Hepatocyte (in vitro differentiated cells): Measurements from ENCODE around the gene SULT2A1. TPM values are rescaled to one million over a fixed set of nuclear protein-coding genes. Genes with fewer than 3 reads are reported as not detected.
"Not testable (repeated sequence)": the region's sequence is repeated elsewhere in the genome, so short reads cannot be mapped to it uniquely, and the experiment has no call there.

Experiments
- DNase-seq: peaks from one replicate; pipeline ENCODE4 v3.0.0-alpha.2; 2016; ENCODE audit warnings: low spot score
- H2AFZ ChIP-seq: fragments of 200-600 bp; sonication (generic); 2 replicates; pipeline ENCODE4 v1.6.0; 2016; ENCODE audit warnings: antibody characterized with exemption, mild to moderate bottlenecking
- H3K27ac ChIP-seq: fragments of 200-600 bp; sonication (generic); 2 replicates; pipeline ENCODE4 v1.5.1; 2016; ENCODE audit warnings: mild to moderate bottlenecking
- H3K27me3 ChIP-seq: fragments of 200-600 bp; sonication (generic); 2 replicates; pipeline ENCODE4 v1.6.1; 2016
- H3K36me3 ChIP-seq: fragments of 200-600 bp; sonication (generic); replicated peaks from 2 replicates; pipeline ENCODE4 v1.5.1; 2016; ENCODE audit warnings: low read depth; ENCODE audit not compliant: insufficient read depth
- H3K4me1 ChIP-seq: fragments of 200-600 bp; sonication (generic); 2 replicates; pipeline ENCODE4 v1.5.1; 2016; ENCODE audit warnings: mild to moderate bottlenecking, moderate library complexity; ENCODE audit not compliant: insufficient read depth
- H3K4me2 ChIP-seq: fragments of 200-600 bp; sonication (generic); 2 replicates; pipeline ENCODE4 v1.6.0; 2016
- H3K4me3 ChIP-seq: fragments of 200-600 bp; sonication (generic); 2 replicates; pipeline ENCODE4 v1.5.1; 2016; ENCODE audit warnings: mild to moderate bottlenecking
- H3K79me2 ChIP-seq: fragments of 200-600 bp; sonication (generic); 2 replicates; pipeline ENCODE4 v1.6.0; 2017; ENCODE audit warnings: mild to moderate bottlenecking
- H3K9me2 ChIP-seq: fragments of 200-600 bp; sonication (generic); replicated peaks from 2 replicates; pipeline ENCODE4 v1.6.0; 2017; ENCODE audit warnings: mild to moderate bottlenecking; ENCODE audit not compliant: insufficient read depth
- H3K9me3 ChIP-seq: fragments of 200-600 bp; sonication (generic); 2 replicates; pipeline ENCODE4 v1.5.1; 2016; ENCODE audit warnings: low read depth, mild to moderate bottlenecking
- H4K20me1 ChIP-seq: fragments of 200-600 bp; sonication (generic); 2 replicates; pipeline ENCODE4 v1.6.0; 2016; ENCODE audit warnings: mild to moderate bottlenecking; ENCODE audit not compliant: insufficient read depth, poor library complexity, severe bottlenecking
- EZH2 ChIP-seq: fragments of 200-600 bp; sonication (generic); IDR thresholded peaks from 2 replicates; pipeline ENCODE4 v1.6.1; 2016; ENCODE audit warnings: antibody characterized with exemption, mild to moderate bottlenecking, borderline replicate concordance
- EZH2phosphoT487 ChIP-seq: fragments of 200-600 bp; sonication (generic); IDR thresholded peaks from one replicate; pipeline ENCODE4 v1.6.1; 2018; ENCODE audit warnings: antibody characterized with exemption, mild to moderate bottlenecking, low read depth, moderate library complexity; ENCODE audit not compliant: unreplicated experiment, severe bottlenecking
- WGBS: methylation state at CpG from one replicate; pipeline ENCODE4 v1.1.6; 2016; ENCODE audit warnings: low lambda C conversion rate; ENCODE audit errors: missing lambda C conversion rate; 5-methylcytosine and 5-hydroxymethylcytosine counted together
- polyA plus RNA-seq: library from polyadenylated mRNA; unstranded; fragments of >200 nt; fragmentation: Nextera tagmentation; extraction: Ambion mirVana; gene quantifications from 2 replicates; pipeline ENCODE4 v1.2.1, GENCODE V29; 2016
- total RNA-seq: library from RNA; depleted of rRNA; stranded (reverse); fragments of >200 nt; gene quantifications from 2 replicates; pipeline ENCODE4 v1.2.3, GENCODE V29; 2014
- TF ChIP-seq, protein P1 (sequence below): fragments of 200-600 bp; sonication (generic); IDR thresholded peaks from 2 replicates; pipeline ENCODE4 v1.5.1; 2016; ENCODE audit warnings: antibody characterized with exemption, mild to moderate bottlenecking; ENCODE audit not compliant: poor library complexity

The SULT2A1 gene
- total and polyA plus RNA-seq, 2 experiments from 2014 or later = 120 to 188 TPM

- no peaks in the 10 kb centered on the region for H3K9me3 ChIP-seq
- no peaks in the 10 kb centered on the region for H3K27me3 ChIP-seq
- H3K36me3 ChIP-seq = no peaks in the 10 kb centered on the region
- no peak overlapping the region for H3K4me3 ChIP-seq
- H3K27ac ChIP-seq = no peak overlapping the region
- no peak for TF ChIP-seq EZH2phosphoT487
- TF ChIP-seq EZH2 = no peak
- TF ChIP-seq, protein P1, sequence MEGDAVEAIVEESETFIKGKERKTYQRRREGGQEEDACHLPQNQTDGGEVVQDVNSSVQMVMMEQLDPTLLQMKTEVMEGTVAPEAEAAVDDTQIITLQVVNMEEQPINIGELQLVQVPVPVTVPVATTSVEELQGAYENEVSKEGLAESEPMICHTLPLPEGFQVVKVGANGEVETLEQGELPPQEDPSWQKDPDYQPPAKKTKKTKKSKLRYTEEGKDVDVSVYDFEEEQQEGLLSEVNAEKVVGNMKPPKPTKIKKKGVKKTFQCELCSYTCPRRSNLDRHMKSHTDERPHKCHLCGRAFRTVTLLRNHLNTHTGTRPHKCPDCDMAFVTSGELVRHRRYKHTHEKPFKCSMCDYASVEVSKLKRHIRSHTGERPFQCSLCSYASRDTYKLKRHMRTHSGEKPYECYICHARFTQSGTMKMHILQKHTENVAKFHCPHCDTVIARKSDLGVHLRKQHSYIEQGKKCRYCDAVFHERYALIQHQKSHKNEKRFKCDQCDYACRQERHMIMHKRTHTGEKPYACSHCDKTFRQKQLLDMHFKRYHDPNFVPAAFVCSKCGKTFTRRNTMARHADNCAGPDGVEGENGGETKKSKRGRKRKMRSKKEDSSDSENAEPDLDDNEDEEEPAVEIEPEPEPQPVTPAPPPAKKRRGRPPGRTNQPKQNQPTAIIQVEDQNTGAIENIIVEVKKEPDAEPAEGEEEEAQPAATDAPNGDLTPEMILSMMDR = no peak
- no peak overlapping the region for H2AFZ ChIP-seq
- H3K4me1 ChIP-seq = no peaks in the 10 kb centered on the region
- no peaks in the 10 kb centered on the region for H4K20me1 ChIP-seq
- H3K79me2 ChIP-seq = no peaks in the 10 kb centered on the region
- 95% methylated on average over 30 of the region's 34 CpGs for whole genome bisulfite sequencing
- H3K9me2 ChIP-seq = no peaks in the 10 kb centered on the region
- no peak for DNase-seq
- H3K4me2 ChIP-seq = no peak overlapping the region
Observed at GRCh38 chr19:47860602-47861297, 25.4 kb downstream of the SULT2A1 start.

DNA sequence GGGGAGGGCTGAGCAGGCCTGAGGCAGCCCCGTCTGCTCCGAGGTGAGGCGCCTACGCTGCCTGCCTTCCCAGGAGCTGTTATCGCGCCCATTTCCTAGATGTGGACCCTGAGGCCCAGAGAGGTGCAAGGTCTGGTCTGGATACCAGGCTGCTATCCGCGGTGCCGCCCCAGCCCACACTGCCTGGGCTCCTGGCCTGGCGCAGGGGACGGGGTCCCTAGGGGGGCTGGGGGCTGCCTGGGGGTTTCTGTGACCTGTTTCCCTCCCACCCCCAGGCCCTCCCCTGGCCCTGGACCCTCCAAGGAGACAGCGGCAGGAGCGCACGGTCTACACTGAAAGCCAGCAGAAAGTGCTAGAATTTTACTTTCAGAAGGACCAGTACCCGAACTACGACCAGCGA is 26.3 kb downstream of the SULT2A1 start:
- H3K79me2 ChIP-seq, H3K27me3 ChIP-seq, H3K27ac ChIP-seq, H3K9me2 ChIP-seq, H2AFZ ChIP-seq, H3K36me3 ChIP-seq, H3K9me3 ChIP-seq, DNase-seq, H4K20me1 ChIP-seq, H3K4me2 ChIP-seq, H3K4me1 ChIP-seq, H3K4me3 ChIP-seq: not testable (repeated sequence)
- no CpG with 5 or more reads among the region's 17 CpGs for WGBS

- 87% methylated on average over 7 of the region's 9 CpGs for WGBS
- not testable (repeated sequence) for H4K20me1 ChIP-seq, H3K4me3 ChIP-seq, H3K4me2 ChIP-seq, H3K9me3 ChIP-seq, H3K79me2 ChIP-seq, H3K27ac ChIP-seq, H3K9me2 ChIP-seq, H3K36me3 ChIP-seq, H3K4me1 ChIP-seq, H2AFZ ChIP-seq, DNase-seq, H3K27me3 ChIP-seq
Observed at GRCh38 chr19:47858646-47859285, 27.3 kb downstream of the SULT2A1 start, which contains the start of gene TPRX2. TPRX2 (plus strand) TSS chr19:47859235; CDS start chr19:47859247, 12 bp downstream.

- not testable (repeated sequence) for H3K9me3 ChIP-seq, H3K27me3 ChIP-seq, H3K4me1 ChIP-seq, H3K4me2 ChIP-seq, H3K79me2 ChIP-seq, H3K4me3 ChIP-seq, H3K9me2 ChIP-seq, H3K36me3 ChIP-seq, H3K27ac ChIP-seq, H4K20me1 ChIP-seq, DNase-seq, H2AFZ ChIP-seq
- WGBS = 82% methylated on average over 9 of the region's 9 CpGs
Observed at GRCh38 chr19:47858231-47858630, 27.9 kb downstream of the SULT2A1 start.

DNA sequence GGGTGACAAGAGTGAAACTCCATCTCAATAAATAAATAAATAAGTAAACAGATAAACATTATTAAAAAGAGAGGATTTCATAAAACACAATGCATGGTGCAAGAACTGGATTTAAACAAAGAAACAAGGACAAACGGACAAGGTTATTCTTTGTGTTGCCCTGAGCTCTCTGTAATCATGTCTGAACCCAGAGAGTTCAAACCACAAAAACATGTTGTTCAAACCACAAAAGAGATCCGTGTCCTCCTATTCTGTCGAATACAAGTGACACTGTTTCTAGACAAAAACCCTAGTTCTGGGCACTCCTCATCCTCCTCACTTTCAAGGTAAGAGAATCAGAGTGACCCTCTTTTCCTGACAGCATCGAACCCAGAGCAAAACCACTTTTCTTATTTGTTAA is 31.7 kb downstream of the SULT2A1 start:
- Histone ChIP-seq H3K4me3 (no peak overlapping the region), H3K27ac (no peak overlapping the region), H4K20me1 (no peaks in the 10 kb centered on the region), H3K79me2 (no peaks in the 10 kb centered on the region), H3K27me3 (no peaks in the 10 kb centered on the region), H3K9me2 (no peaks in the 10 kb centered on the region), H3K4me2 (no peak overlapping the region), H3K4me1 (no peaks in the 10 kb centered on the region), H2AFZ (no peak overlapping the region), H3K9me3 (no peaks in the 10 kb centered on the region), H3K36me3 (no peaks in the 10 kb centered on the region)
- 88% methylated on average over 4 of the region's 4 CpGs for WGBS
- TF ChIP-seq EZH2phosphoT487 = no peak
- TF ChIP-seq, protein P1 = no peak
- TF ChIP-seq EZH2 = no peak
- DNase-seq = no peak
